HG02623 (cell line): Measurements from ENCODE around the gene THOC6.

Experiments
- ATAC-seq: cut with Tn5 transposase; IDR thresholded peaks from one replicate; pipeline ENCODE4 v1.9.1; 2021; ENCODE audit warnings: moderate library complexity; ENCODE audit not compliant: unreplicated experiment

The THOC6 gene

GRCh38 chr16:2991566-2992261 is 32.1 kb upstream of the THOC6 start:
- ATAC-seq, result no peak

- ATAC-seq, result no peak
Measured at GRCh38 chr16:2992383-2993081, 31.3 kb upstream of the THOC6 start.

- ATAC-seq, result no peak
Measured at GRCh38 chr16:2996298-2996697, 27.5 kb upstream of the THOC6 start.

GRCh38 chr16:2999929-3000328 is 23.9 kb upstream of the THOC6 start:
- no peak for ATAC-seq

- no peak for ATAC-seq
Measured at GRCh38 chr16:3000540-3000939, 23.3 kb upstream of the THOC6 start.

- ATAC-seq, result no peak
Measured at GRCh38 chr16:3001316-3001715, 22.5 kb upstream of the THOC6 start.

GRCh38 chr16:3003582-3004270 is 20.1 kb upstream of the THOC6 start:
- ATAC-seq, result peak; percentile 94

- ATAC-seq, result peak; percentile 6
Measured at GRCh38 chr16:3004319-3004718, 19.5 kb upstream of the THOC6 start.

GRCh38 chr16:3004781-3005284 is 19.0 kb upstream of the THOC6 start:
- ATAC-seq, result no peak

- no peak for ATAC-seq
Measured at GRCh38 chr16:3007059-3007956, 16.5 kb upstream of the THOC6 start.

- ATAC-seq, result no peak
Measured at GRCh38 chr16:3007957-3008689, 15.7 kb upstream of the THOC6 start.

GRCh38 chr16:3008690-3009037 is 15.2 kb upstream of the THOC6 start:
- ATAC-seq, result no peak

GRCh38 chr16:3009568-3010390 is 14.1 kb upstream of the THOC6 start:
- ATAC-seq, result no peak

GRCh38 chr16:3010510-3010909 is 13.3 kb upstream of the THOC6 start:
- ATAC-seq, result no peak

GRCh38 chr16:3012246-3012645 is 11.6 kb upstream of the THOC6 start:
- no peak for ATAC-seq

- no peak for ATAC-seq
Measured at GRCh38 chr16:3012828-3013420, 10.9 kb upstream of the THOC6 start, which contains the start of gene CLDN9. CLDN9 (plus strand) TSS chr16:3012923; CDS start chr16:3013363, 440 bp downstream.

- ATAC-seq, result no peak
Measured at GRCh38 chr16:3013491-3013951, 10.3 kb upstream of the THOC6 start.

- no peak for ATAC-seq
Measured at GRCh38 chr16:3013998-3014690, 9.7 kb upstream of the THOC6 start.
